Left lung (tissue), 10 donors: Measurements from ENCODE around the gene LPAR3. TPM values are rescaled to one million over a fixed set of nuclear protein-coding genes. Genes with fewer than 3 reads are reported as not detected.
A peak's percentile ranks its signal among the peaks of the same experiment; 100 is the strongest.
"Not testable (repeated sequence)": the region's sequence is repeated elsewhere in the genome, so short reads cannot be mapped to it uniquely, and the experiment has no call there.

Experiments used
- ATAC-seq: fragments of 200-7000 bp; cut with Tn5 transposase; one replicate; pipeline ENCODE4 v1.9.1; 2020; ENCODE audit warnings: moderate library complexity
- DNase-seq, 4 donors: peaks; one replicate each; pipeline ENCODE4 v3.0.0-alpha.2; 2013 to 2020
- H3K27ac ChIP-seq, 2 donors: fragments of 200-600 bp; sonication (generic) in 1 of 2; one replicate each; pipeline versions ENCODE4 v1.5.0 to v1.8.0; 2020 to 2021
- H3K27me3 ChIP-seq, 2 donors: fragments of 200-600 bp; sonication (generic) in 1 of 2; one replicate each; pipeline versions ENCODE4 v1.5.0 to v1.8.0; 2020 to 2021
- H3K36me3 ChIP-seq, 2 donors: fragments of 200-600 bp; sonication (generic) in 1 of 2; one replicate each; pipeline versions ENCODE4 v1.5.0 to v1.8.0; 2020 to 2021
- H3K4me1 ChIP-seq, 2 donors: fragments of 200-600 bp; one replicate each; pipeline ENCODE4 v1.8.0; 2021
- H3K4me3 ChIP-seq, 2 donors: fragments of 200-600 bp; sonication (generic) in 1 of 2; one replicate each; pipeline versions ENCODE4 v1.5.0 to v1.8.0; 2020 to 2021; ENCODE audit warnings: mild to moderate bottlenecking in 1 of 2
- H3K9me3 ChIP-seq, 2 donors: fragments of 200-600 bp; sonication (generic) in 1 of 2; one replicate each; pipeline versions ENCODE4 v1.5.0 to v1.8.0; 2020 to 2021
- intact Hi-C, 2 donors: fragments of 100-400 bp; cut with DNase I; formaldehyde crosslinking; loops; one replicate each; pipeline versions ENCODE4 v1.11.2 to v1.14.2; 2022
- polyA plus RNA-seq, 6 donors: library from polyadenylated mRNA; unstranded; fragments of 120-200 nt; gene quantifications; one replicate each; pipeline ENCODE4 v1.2.1, GENCODE V29; 2013; ENCODE audit not compliant: insufficient read length in 6 of 6
- total RNA-seq, 2 donors: library from RNA; stranded (reverse); fragmentation: NEBNext Ultra II Directional; extraction: Animal tissue kit (Norgen Biotek cat#: 25700); gene quantifications; one replicate each; pipeline ENCODE4 v1.2.1, GENCODE V29; 2021
- TF ChIP-seq, protein P1 (sequence below), 2 donors: fragments of 200-600 bp; sonication (generic) in 1 of 2; IDR thresholded peaks; one replicate each; pipeline versions ENCODE4 v1.5.0 to v1.8.0; 2021; ENCODE audit warnings: antibody characterized with exemption in 2 of 2
- donor health status: DM: no; HTN: yes; CAD: no.
- donor health status: DM: no; HTN: no; CAD: no.

Gene LPAR3
- total and polyA plus RNA-seq, 8 donors, result 0.32 to 3.7 (median 1.7) TPM

DNA sequence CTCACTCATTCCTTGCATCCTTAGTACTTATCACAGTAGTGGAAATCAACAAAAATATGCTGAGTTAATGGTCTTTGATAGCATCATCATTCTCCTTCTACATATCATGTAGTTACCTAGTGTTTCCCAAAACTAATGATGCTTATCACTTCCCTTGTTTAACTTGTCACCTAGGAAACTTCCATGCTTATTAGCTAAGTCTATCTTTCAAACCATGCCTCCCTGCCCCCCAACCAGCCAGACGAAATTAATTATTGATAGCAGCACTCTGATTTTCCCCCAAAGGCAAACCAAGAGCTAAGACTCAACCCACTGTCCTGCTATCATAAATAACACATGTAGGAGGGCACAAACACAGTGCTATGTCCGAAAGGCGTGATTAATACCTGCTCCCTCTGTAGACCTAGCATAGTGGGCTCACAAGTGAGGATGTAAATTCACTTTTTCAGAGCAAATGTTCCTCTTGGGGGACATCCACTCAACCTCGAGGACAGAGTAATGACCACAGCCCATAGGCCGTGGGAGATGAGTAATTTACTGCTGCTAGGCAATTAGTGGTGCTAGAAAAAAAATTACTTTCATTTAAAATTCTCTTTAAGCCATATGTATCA lies 25.8 kb upstream of the LPAR3 start:
- no peak for DNase-seq

DNA sequence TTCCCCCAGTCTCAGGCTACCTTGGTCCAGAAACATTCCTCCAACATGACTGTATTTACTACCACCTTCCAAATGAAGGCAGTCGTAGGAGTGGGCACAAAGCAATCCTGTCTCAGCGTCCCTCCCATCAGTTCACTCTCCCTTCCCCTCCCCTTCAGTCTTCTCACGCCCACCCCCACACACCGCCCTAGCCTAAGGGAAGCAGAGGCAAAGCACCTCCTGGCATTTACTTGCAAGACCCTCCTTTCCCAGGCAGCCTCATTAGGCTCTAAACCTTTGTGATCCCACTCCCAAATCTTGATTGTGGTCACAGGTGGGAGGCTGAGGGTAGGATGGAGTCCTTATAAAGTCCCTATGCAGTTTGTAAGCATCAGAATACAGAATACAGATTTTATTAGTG lies 23.9 kb upstream of the LPAR3 start:
- Histone ChIP-seq H3K9me3 (no peaks in the 10 kb centered on the region), H3K4me3 (no peak overlapping the region), H3K27me3 (no peaks in the 10 kb centered on the region), H3K27ac (no peak overlapping the region), H3K36me3 (no peaks in the 10 kb centered on the region), H3K4me1 (peaks cover 0 to 10% of the 10 kb centered on the region in 2 donors)
- no peak for DNase-seq
- TF ChIP-seq, protein P1, sequence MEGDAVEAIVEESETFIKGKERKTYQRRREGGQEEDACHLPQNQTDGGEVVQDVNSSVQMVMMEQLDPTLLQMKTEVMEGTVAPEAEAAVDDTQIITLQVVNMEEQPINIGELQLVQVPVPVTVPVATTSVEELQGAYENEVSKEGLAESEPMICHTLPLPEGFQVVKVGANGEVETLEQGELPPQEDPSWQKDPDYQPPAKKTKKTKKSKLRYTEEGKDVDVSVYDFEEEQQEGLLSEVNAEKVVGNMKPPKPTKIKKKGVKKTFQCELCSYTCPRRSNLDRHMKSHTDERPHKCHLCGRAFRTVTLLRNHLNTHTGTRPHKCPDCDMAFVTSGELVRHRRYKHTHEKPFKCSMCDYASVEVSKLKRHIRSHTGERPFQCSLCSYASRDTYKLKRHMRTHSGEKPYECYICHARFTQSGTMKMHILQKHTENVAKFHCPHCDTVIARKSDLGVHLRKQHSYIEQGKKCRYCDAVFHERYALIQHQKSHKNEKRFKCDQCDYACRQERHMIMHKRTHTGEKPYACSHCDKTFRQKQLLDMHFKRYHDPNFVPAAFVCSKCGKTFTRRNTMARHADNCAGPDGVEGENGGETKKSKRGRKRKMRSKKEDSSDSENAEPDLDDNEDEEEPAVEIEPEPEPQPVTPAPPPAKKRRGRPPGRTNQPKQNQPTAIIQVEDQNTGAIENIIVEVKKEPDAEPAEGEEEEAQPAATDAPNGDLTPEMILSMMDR (IDR thresholded peaks at IDR 0.05), result no peak
- intact Hi-C loops, result no loop called here
- no peak for ATAC-seq

More for the DNA sequence above, 25.8 kb upstream of the LPAR3 start:
- ATAC-seq, result no peak
- Histone ChIP-seq H3K27ac (no peak overlapping the region), H3K4me3 (no peak overlapping the region), H3K36me3 (no peaks in the 10 kb centered on the region), H3K27me3 (no peaks in the 10 kb centered on the region), H3K4me1 (no peaks in the 10 kb centered on the region), H3K9me3 (no peaks in the 10 kb centered on the region)
- TF ChIP-seq, protein P1 (IDR thresholded peaks at IDR 0.05), result no peak
- intact Hi-C loops, result no loop called here

DNA sequence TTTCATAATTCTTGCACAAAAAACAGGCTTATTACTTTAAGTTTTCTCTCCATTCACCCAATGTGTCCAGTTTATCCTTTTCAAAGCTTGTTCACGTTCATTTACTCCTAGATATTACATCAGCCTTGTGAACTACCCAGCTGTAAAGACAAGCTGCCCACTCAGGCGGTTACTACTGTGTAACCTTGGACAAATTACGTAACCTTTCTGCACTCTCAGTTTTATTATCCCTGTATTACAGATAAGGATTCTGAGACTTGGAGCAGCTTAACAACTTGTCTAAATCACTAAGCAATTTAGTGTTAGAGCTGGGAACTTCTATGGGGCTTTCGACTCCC lies 20.5 kb upstream of the LPAR3 start:
- TF ChIP-seq, protein P1 (IDR thresholded peaks at IDR 0.05), result no peak
- intact Hi-C loops, result no loop called here
- peak; percentile 41 for ATAC-seq
- Histone ChIP-seq H3K36me3 (no peaks in the 10 kb centered on the region), H3K4me3 (no peak overlapping the region), H3K4me1 (peaks cover 0 to 10% of the 10 kb centered on the region in 2 donors), H3K27ac (no peak overlapping the region), H3K27me3 (no peaks in the 10 kb centered on the region), H3K9me3 (no peaks in the 10 kb centered on the region)
- no peak for DNase-seq

DNA sequence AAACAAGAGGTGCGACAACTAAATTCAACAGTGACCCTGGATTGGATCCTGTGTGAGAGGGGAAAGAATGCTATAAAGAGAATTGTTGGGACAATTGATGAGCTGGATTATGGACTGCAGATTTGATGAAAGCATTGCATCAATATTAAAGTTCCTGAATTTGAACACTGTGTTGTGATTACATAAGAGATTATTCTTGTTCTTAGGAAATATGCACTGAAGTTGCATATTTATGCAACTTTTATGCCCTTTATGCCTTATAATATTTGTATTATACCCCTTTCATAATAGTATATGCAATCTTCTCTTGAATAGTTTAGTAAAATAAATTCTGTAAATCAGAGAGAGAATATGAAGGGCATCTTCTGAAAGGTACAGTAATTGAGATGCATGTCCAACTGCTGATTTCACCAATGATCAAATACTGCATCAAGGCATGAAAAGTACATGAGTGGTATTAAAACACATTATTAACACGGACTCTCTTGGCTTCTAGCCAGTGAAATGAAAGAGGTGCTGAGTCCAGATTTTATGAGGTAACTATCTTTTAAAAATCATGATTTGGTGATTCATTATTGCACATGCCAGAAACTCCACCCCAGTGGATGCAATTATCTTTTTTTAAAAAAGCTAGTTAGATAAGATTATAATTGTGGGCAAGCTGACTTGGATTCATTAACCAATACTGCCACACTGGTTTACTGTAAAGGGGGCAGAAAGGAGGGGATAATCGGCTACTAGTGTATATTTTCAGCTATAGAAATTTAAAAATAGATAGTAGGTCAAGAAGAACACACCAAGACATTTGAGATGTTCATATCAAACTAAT lies 19.9 kb upstream of the LPAR3 start:
- ATAC-seq, result no peak
- Histone ChIP-seq H3K9me3 (no peaks in the 10 kb centered on the region), H3K36me3 (no peaks in the 10 kb centered on the region), H3K4me3 (no peak overlapping the region), H3K27me3 (no peaks in the 10 kb centered on the region), H3K4me1 (peaks cover 0 to 10% of the 10 kb centered on the region in 2 donors), H3K27ac (no peak overlapping the region)
- TF ChIP-seq, protein P1 (IDR thresholded peaks at IDR 0.05), result no peak
- no peak for DNase-seq
- intact Hi-C loops, result no loop called here

DNA sequence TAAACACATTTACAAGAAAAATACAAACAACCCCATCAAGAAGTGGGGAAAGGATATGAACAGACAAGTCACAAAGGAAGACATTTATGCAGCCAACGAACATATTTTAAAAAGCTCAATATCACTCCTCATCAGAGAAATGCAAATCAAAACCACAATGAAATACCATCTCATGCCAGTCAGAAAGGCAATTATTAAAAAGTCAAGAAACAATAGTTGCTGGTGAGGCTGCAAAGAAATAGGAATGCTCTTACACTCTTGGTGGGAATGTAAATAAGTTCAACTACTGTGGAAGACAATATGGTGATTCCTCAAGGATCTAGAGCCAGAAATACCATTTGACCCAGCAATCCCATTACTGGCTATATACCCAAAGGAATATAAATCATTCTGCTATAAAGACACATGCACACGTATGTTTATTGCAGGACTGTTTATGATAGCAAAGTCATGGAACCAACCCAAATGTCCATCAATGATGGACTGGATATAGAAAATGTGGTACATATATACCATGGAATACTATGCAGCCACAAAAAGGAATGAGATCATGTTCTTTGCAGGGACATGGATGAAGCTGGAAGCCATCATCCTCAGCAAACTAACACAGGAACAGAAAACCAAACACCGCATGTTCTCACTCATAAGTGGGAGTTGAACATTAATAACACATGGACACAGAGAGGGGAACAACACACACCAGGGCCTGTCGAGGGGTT lies 15.9 kb upstream of the LPAR3 start:
- H3K4me1 ChIP-seq, result peaks cover 0 to 10% of the 10 kb centered on the region in 2 donors
- H3K4me3 ChIP-seq, intact Hi-C loops, H3K36me3 ChIP-seq, H3K9me3 ChIP-seq, H3K27me3 ChIP-seq, ATAC-seq, DNase-seq, H3K27ac ChIP-seq: not testable (repeated sequence)
